ENCODE measurements around the gene FZD10.

FZD10 gene

DNA sequence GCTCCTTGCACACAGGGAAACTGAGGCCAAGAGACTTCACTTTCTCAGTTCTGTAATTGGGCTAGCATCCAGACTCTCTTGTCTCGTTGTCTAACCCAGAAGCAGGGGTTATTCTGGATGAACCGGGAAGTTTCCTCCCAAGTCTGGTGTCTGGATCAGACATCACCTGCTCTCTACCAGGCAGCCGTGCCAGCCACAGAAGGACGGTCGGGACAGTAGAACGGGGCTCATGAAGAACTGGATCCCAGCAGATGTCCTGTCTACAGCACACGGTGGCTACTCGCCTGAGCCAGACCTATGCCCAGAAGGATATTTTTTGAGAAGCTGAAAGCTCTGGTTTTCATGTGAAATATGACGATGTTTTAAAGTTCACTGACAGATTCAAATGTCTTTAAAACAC, 19.1 kb upstream of the FZD10 start:
- TF ChIP-seq, protein P1, sequence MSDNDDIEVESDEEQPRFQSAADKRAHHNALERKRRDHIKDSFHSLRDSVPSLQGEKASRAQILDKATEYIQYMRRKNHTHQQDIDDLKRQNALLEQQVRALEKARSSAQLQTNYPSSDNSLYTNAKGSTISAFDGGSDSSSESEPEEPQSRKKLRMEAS (IDR thresholded peaks at IDR 0.05), result no peak
- TF ChIP-seq EGR1 (IDR thresholded peaks at IDR 0.05) (no peak), TCF12 (IDR thresholded peaks at IDR 0.05; ENCODE audit: low read depth) (no peak), EP300 (IDR thresholded peaks at IDR 0.05; ENCODE audit: borderline replicate concordance) (no peak), ZBTB7A (IDR thresholded peaks at IDR 0.05; ENCODE audit: low read depth) (no peak), TEAD4 (IDR thresholded peaks at IDR 0.05) (no peak), YY1 (IDR thresholded peaks at IDR 0.05; ENCODE audit: low read depth) (no peak), CEBPB (IDR thresholded peaks at IDR 0.05) (no peak), TAF1 (IDR thresholded peaks at IDR 0.05; ENCODE audit: low read depth) (no peak), CREB1 (IDR thresholded peaks at IDR 0.05; ENCODE audit: low read depth) (no peak), NFIC (IDR thresholded peaks at IDR 0.05) (no peak)
- TF ChIP-seq, protein P2, sequence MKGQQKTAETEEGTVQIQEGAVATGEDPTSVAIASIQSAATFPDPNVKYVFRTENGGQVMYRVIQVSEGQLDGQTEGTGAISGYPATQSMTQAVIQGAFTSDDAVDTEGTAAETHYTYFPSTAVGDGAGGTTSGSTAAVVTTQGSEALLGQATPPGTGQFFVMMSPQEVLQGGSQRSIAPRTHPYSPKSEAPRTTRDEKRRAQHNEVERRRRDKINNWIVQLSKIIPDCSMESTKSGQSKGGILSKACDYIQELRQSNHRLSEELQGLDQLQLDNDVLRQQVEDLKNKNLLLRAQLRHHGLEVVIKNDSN (IDR thresholded peaks at IDR 0.05), result no peak

DNA sequence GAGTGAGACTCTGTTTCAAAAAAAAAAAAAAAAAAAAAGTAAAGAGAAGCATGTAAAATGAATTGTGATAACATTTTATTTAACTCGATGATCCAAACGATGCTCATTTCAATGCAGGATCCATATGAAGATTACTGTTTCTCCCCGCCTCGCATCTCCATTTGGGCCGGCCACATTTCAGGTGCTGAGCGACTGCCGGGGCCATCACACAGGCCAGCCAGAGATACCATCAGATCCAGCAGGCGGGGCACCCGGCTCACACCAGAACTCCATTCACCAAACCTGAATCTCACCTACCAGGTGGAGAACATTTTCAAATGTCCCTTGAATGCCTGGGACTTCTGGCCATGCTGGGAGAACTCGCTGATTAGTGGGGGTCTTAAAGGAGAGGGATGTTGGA, 18.0 kb upstream of the FZD10 start:
- no peak for TF ChIP-seq ZBTB7A (IDR thresholded peaks at IDR 0.05; ENCODE audit: low read depth)
- no peak for TF ChIP-seq EGR1 (IDR thresholded peaks at IDR 0.05)
- no peak for TF ChIP-seq CEBPB (IDR thresholded peaks at IDR 0.05)
- no peak for TF ChIP-seq FOXM1 (IDR thresholded peaks at IDR 0.05; ENCODE audit: borderline replicate concordance, low read depth)
- TF ChIP-seq, protein P3, sequence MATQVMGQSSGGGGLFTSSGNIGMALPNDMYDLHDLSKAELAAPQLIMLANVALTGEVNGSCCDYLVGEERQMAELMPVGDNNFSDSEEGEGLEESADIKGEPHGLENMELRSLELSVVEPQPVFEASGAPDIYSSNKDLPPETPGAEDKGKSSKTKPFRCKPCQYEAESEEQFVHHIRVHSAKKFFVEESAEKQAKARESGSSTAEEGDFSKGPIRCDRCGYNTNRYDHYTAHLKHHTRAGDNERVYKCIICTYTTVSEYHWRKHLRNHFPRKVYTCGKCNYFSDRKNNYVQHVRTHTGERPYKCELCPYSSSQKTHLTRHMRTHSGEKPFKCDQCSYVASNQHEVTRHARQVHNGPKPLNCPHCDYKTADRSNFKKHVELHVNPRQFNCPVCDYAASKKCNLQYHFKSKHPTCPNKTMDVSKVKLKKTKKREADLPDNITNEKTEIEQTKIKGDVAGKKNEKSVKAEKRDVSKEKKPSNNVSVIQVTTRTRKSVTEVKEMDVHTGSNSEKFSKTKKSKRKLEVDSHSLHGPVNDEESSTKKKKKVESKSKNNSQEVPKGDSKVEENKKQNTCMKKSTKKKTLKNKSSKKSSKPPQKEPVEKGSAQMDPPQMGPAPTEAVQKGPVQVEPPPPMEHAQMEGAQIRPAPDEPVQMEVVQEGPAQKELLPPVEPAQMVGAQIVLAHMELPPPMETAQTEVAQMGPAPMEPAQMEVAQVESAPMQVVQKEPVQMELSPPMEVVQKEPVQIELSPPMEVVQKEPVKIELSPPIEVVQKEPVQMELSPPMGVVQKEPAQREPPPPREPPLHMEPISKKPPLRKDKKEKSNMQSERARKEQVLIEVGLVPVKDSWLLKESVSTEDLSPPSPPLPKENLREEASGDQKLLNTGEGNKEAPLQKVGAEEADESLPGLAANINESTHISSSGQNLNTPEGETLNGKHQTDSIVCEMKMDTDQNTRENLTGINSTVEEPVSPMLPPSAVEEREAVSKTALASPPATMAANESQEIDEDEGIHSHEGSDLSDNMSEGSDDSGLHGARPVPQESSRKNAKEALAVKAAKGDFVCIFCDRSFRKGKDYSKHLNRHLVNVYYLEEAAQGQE (IDR thresholded peaks at IDR 0.05; ENCODE audit: low read depth), result no peak
- no peak for TF ChIP-seq RAD21 (IDR thresholded peaks at IDR 0.05; ENCODE audit: low read depth)
- TF ChIP-seq TEAD4 (IDR thresholded peaks at IDR 0.05), result no peak
- no peak for TF ChIP-seq YY1 (IDR thresholded peaks at IDR 0.05; ENCODE audit: low read depth)
- TF ChIP-seq NFIC (IDR thresholded peaks at IDR 0.05), result no peak
- TF ChIP-seq TCF12 (IDR thresholded peaks at IDR 0.05; ENCODE audit: low read depth), result no peak
- no peak for TF ChIP-seq EP300 (IDR thresholded peaks at IDR 0.05; ENCODE audit: borderline replicate concordance)
- TF ChIP-seq CREB1 (IDR thresholded peaks at IDR 0.05; ENCODE audit: low read depth), result no peak
- no peak for TF ChIP-seq TAF1 (IDR thresholded peaks at IDR 0.05; ENCODE audit: low read depth)
- TF ChIP-seq, protein P1 (IDR thresholded peaks at IDR 0.05), result no peak
- TF ChIP-seq, protein P2 (IDR thresholded peaks at IDR 0.05), result no peak

DNA sequence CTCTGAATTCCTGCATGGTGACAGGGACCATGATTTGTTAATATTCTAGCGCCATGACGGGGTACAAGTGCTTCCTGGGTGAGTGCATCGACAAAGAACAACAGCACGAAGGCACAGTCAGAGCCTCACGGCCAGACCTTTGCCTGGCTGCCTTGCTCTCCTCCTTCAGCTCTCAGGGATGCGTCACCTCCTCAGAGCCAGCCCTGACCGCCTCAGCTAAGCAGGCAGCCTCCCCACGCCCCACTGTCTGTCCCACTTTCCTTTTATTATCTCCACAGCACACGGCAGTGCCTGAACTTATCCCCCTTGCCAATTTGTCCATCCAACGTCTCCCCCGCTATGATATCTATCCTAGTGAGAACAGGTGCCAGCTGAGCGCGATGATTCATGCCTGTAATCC, 16.5 kb upstream of the FZD10 start:
- TF ChIP-seq NFIC (IDR thresholded peaks at IDR 0.05) (no peak), CEBPB (IDR thresholded peaks at IDR 0.05) (no peak), EP300 (IDR thresholded peaks at IDR 0.05; ENCODE audit: borderline replicate concordance) (no peak), ZBTB7A (IDR thresholded peaks at IDR 0.05; ENCODE audit: low read depth) (no peak), TAF1 (IDR thresholded peaks at IDR 0.05; ENCODE audit: low read depth) (no peak), YY1 (IDR thresholded peaks at IDR 0.05; ENCODE audit: low read depth) (no peak), RAD21 (IDR thresholded peaks at IDR 0.05; ENCODE audit: low read depth) (no peak), EGR1 (IDR thresholded peaks at IDR 0.05) (no peak), TEAD4 (IDR thresholded peaks at IDR 0.05) (no peak), TCF12 (IDR thresholded peaks at IDR 0.05; ENCODE audit: low read depth) (no peak)
- TF ChIP-seq, protein P2 (IDR thresholded peaks at IDR 0.05), result no peak
- TF ChIP-seq, protein P3 (IDR thresholded peaks at IDR 0.05; ENCODE audit: low read depth), result no peak

DNA sequence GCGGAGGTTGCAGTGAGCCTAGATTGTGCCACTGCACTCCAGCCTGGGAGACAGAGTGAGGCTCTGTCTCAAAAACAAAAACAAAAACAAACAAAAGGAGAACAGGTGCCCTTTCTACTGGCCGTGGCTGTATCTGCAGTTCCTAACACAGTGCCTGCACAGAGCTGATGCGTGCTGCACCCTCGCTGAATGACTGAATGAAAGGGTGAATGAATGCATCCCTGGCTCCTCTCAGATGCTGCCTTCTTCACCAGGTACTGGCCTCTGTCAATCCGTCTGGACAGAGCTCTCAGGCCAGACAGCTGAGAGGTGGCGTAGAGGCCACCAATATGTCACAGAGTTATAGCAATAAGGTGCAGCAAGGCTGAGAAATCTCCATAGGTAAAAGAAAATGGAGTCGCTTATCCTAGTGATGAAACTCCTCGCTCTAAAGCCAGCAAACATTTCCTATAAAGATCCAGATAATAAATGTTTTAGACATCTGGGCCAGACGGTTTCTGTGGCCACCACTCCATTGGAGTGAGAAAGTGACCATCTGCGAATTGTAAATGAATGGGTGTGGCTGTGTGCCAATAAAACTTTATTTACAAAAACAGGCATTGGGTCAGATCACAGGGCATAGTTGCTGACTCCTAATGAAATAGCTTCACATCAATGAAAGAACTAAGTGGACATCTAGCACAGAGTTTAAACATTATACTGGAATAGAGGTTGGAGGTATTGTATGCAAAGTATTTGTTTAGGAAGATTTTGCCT, 15.9 kb upstream of the FZD10 start:
- no peak for TF ChIP-seq CREB1 (IDR thresholded peaks at IDR 0.05; ENCODE audit: low read depth)
- no peak for TF ChIP-seq TAF1 (IDR thresholded peaks at IDR 0.05; ENCODE audit: low read depth)
- TF ChIP-seq TCF12 (IDR thresholded peaks at IDR 0.05; ENCODE audit: low read depth), result no peak
- no peak for TF ChIP-seq EGR1 (IDR thresholded peaks at IDR 0.05)
- TF ChIP-seq TEAD4 (IDR thresholded peaks at IDR 0.05), result no peak
- TF ChIP-seq FOXM1 (IDR thresholded peaks at IDR 0.05; ENCODE audit: borderline replicate concordance, low read depth), result no peak
- TF ChIP-seq YY1 (IDR thresholded peaks at IDR 0.05; ENCODE audit: low read depth), result no peak
- TF ChIP-seq, protein P2 (IDR thresholded peaks at IDR 0.05), result no peak
- TF ChIP-seq, protein P3 (IDR thresholded peaks at IDR 0.05; ENCODE audit: low read depth), result no peak
- TF ChIP-seq EP300 (IDR thresholded peaks at IDR 0.05; ENCODE audit: borderline replicate concordance), result no peak
- TF ChIP-seq CEBPB (IDR thresholded peaks at IDR 0.05), result no peak
- no peak for TF ChIP-seq ZBTB7A (IDR thresholded peaks at IDR 0.05; ENCODE audit: low read depth)
- no peak for TF ChIP-seq RAD21 (IDR thresholded peaks at IDR 0.05; ENCODE audit: low read depth)
- no peak for TF ChIP-seq NFIC (IDR thresholded peaks at IDR 0.05)
- TF ChIP-seq, protein P1 (IDR thresholded peaks at IDR 0.05), result no peak
